Measurements from ENCODE around the gene PRSS48. TPM values are rescaled to one million over a fixed set of nuclear protein-coding genes. Genes with fewer than 3 reads are reported as not detected.
A peak's percentile ranks its signal among the peaks of the same experiment; 100 is the strongest.

Gene PRSS48
- total RNA-seq, 1 donor from 2014 or later, result not detected

- FAIRE-seq (no peak), DNase-seq (ENCODE audit: low read depth) (peak; percentile 32)
- Histone ChIP-seq H3K4me3 (ENCODE audit: low read depth, low read length) (no peak overlapping the region), H3K27me3 (ENCODE audit: control insufficient read depth, insufficient read depth, low read length) (no peaks in the 10 kb centered on the region), H3K36me3 (ENCODE audit: control insufficient read depth, insufficient read depth, low read length) (no peaks in the 10 kb centered on the region)
- no peak for TF ChIP-seq CTCF (IDR thresholded peaks at IDR 0.05; ENCODE audit: insufficient read depth, low read length, severe bottlenecking)
Measured at GRCh38 chr4:151304755-151305154, 27.8 kb downstream of the PRSS48 start.

GRCh38 chr4:151310124-151310728 is 33.3 kb downstream of the PRSS48 start:
- DNase-seq (ENCODE audit: low read depth), result no peak
- no peak for FAIRE-seq
- TF ChIP-seq CTCF (IDR thresholded peaks at IDR 0.05; ENCODE audit: insufficient read depth, low read length, severe bottlenecking), result no peak
- no peaks in the 10 kb centered on the region for H3K27me3 ChIP-seq (ENCODE audit: control insufficient read depth, insufficient read depth, low read length)
- H3K4me3 ChIP-seq (ENCODE audit: low read depth, low read length), result no peak overlapping the region
- no peaks in the 10 kb centered on the region for H3K36me3 ChIP-seq (ENCODE audit: control insufficient read depth, insufficient read depth, low read length)

- FAIRE-seq (no peak), DNase-seq (ENCODE audit: low read depth) (peak; percentile 55)
- Histone ChIP-seq H3K27me3 (ENCODE audit: control insufficient read depth, insufficient read depth, low read length) (no peaks in the 10 kb centered on the region), H3K36me3 (ENCODE audit: control insufficient read depth, insufficient read depth, low read length) (no peaks in the 10 kb centered on the region), H3K4me3 (ENCODE audit: low read depth, low read length) (no peak overlapping the region)
- TF ChIP-seq CTCF (IDR thresholded peaks at IDR 0.05; ENCODE audit: insufficient read depth, low read length, severe bottlenecking), result no peak
Measured at GRCh38 chr4:151313306-151314009, 36.5 kb downstream of the PRSS48 start.

GRCh38 chr4:151314010-151314355 is 37.0 kb downstream of the PRSS48 start:
- no peak for TF ChIP-seq CTCF (IDR thresholded peaks at IDR 0.05; ENCODE audit: insufficient read depth, low read length, severe bottlenecking)
- no peak for DNase-seq (ENCODE audit: low read depth)
- Histone ChIP-seq H3K27me3 (ENCODE audit: control insufficient read depth, insufficient read depth, low read length) (no peaks in the 10 kb centered on the region), H3K36me3 (ENCODE audit: control insufficient read depth, insufficient read depth, low read length) (no peaks in the 10 kb centered on the region), H3K4me3 (ENCODE audit: low read depth, low read length) (no peak overlapping the region)
- FAIRE-seq, result no peak

GRCh38 chr4:151314479-151314878 is 37.5 kb downstream of the PRSS48 start:
- no peaks in the 10 kb centered on the region for H3K27me3 ChIP-seq (ENCODE audit: control insufficient read depth, insufficient read depth, low read length)
- H3K4me3 ChIP-seq (ENCODE audit: low read depth, low read length), result no peak overlapping the region
- DNase-seq (ENCODE audit: low read depth), result no peak
- TF ChIP-seq CTCF (IDR thresholded peaks at IDR 0.05; ENCODE audit: insufficient read depth, low read length, severe bottlenecking), result no peak
- H3K36me3 ChIP-seq (ENCODE audit: control insufficient read depth, insufficient read depth, low read length), result no peaks in the 10 kb centered on the region
- no peak for FAIRE-seq
